HG02571 (cell line): Measurements from ENCODE around the gene APOC1.
"Not testable (repeated sequence)": the region's sequence is repeated elsewhere in the genome, so short reads cannot be mapped to it uniquely, and the experiment has no call there.

ENCODE experiments used
- ATAC-seq: cut with Tn5 transposase; IDR thresholded peaks from one replicate; pipeline ENCODE4 v1.9.1; 2021; ENCODE audit warnings: mild to moderate bottlenecking, moderate library complexity; ENCODE audit not compliant: unreplicated experiment

APOC1 gene

GRCh38 chr19:44888335-44888734 lies 26.1 kb upstream of the APOC1 start:
- not testable (repeated sequence) for ATAC-seq

GRCh38 chr19:44889830-44890365 lies 24.5 kb upstream of the APOC1 start:
- ATAC-seq: no peak

- ATAC-seq: peak; percentile 80
Measured at GRCh38 chr19:44890366-44891015, 23.9 kb upstream of the APOC1 start.

- ATAC-seq: peak; percentile 64
Measured at GRCh38 chr19:44891016-44891882, 23.2 kb upstream of the APOC1 start, which contains the start of gene TOMM40. Gene TOMM40, plus strand, starts transcription at chr19:44891254. Its CDS starts 162 bp downstream, at chr19:44891416.

GRCh38 chr19:44892932-44893331 lies 21.5 kb upstream of the APOC1 start:
- no peak for ATAC-seq

DNA sequence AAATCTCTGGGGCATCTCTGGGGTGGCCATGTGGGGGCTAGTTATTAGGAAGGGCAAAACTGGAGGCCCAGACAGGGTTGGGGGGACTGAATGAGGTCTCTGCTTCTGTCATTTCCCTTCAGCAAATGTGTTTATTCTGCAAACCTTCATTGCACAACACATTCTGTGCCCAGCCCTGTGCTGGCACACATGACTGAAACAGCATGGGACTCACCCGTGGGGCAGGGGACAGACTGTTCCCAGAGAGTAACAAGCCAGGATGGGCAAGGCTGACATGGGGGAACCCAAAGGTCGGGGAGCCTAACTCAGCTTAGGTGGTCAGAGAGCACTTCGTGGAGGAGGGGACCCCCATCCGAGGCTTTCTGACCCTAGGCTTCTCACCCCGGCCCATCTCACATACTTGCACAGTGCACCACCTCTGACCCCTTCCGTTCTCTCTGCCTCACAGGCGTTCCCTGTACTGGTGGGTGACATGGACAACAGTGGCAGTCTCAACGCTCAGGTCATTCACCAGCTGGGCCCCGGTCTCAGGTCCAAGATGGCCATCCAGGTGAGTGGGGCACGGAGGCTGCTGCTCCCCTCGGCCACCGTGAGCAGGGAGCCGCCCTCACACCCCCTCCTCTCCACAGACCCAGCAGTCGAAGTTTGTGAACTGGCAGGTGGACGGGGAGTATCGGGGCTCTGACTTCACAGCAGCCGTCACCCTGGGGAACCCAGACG lies 20.9 kb upstream of the APOC1 start:
- no peak for ATAC-seq

- no peak for ATAC-seq
Measured at GRCh38 chr19:44894052-44894400, 20.4 kb upstream of the APOC1 start.

DNA sequence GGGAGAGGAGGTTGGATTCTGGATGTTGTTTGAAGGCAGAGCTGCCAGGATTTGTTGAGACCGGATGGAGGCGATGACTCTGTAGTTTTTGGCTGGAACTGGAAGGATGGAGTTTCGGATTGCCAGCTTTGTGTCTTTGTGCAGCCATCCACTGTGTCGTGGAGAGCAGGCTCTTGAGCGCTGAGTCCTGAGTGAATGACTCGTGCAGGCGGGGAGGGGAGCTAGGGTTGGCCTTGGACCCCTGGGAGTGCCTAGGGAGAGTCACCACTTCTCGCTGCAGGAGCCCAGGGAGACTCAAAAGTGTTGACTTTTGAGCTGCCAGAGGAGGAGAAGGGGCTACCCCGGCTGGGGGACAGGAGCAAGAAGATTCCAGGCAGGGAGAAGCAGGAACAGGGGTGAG lies 19.5 kb upstream of the APOC1 start:
- ATAC-seq: no peak

DNA sequence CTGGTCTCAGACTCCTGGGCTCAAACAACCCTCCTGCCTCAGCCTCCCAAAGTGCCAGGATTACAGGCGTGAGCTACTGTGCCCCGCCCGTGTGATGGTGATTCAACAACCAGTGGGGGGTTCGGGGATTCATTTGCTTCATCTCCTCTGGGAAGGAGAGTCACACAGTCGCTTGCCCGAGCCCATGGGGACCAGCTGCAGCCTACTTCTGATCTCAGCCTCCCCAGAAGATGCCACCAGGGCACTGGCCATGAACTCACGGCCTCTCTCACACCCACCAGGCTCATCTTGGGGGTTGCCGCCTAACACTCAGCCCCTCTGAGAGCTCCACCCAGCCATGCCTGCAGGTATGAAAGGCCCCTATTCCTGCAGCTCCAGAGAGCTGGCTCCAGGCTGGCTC lies 16.6 kb upstream of the APOC1 start:
- no peak for ATAC-seq

DNA sequence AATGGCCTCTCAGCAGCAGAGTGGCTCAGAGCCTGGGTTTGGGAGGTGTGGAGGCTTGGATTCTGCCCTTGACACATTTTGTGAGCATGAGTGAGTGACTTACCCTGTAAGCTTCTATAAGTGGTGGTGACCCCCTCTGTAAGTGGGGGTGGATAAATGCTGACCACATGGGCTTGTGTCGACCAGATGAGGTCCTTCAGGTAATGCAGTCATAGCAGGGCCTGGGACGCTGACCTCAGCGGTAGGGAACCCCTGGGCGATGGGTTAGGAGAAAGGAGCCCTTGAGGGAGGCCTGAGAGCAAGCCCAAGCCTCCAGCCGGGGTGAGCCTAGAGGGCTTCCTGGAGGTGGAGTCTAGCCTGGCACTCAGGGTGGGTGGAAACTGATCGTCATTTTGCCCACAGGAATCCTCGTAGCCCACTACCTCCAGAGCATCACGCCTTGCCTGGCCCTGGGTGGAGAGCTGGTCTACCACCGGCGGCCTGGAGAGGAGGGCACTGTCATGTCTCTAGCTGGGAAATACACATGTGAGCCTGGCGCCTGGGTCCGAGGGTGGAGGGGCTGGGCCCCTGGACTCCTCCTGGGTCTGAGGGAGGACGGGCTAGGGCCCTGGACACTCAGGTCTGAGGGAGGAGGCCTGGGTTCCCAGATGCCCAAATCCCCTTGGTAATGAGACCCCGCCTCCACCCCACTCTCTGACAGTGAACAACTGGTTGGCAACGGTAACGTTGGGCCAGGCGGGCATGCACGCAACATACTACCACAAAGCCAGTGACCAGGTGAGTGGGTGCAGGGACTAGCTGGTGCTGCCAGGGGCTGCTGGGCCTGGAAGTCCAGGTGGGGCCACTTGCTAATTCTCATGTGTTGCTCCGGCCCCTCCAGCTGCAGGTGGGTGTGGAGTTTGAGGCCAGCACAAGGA lies 13.8 kb upstream of the APOC1 start:
- no peak for ATAC-seq

GRCh38 chr19:44903216-44903601 lies 11.2 kb upstream of the APOC1 start:
- ATAC-seq: no peak

- no peak for ATAC-seq
Measured at GRCh38 chr19:44903602-44904425, 10.6 kb upstream of the APOC1 start.

DNA sequence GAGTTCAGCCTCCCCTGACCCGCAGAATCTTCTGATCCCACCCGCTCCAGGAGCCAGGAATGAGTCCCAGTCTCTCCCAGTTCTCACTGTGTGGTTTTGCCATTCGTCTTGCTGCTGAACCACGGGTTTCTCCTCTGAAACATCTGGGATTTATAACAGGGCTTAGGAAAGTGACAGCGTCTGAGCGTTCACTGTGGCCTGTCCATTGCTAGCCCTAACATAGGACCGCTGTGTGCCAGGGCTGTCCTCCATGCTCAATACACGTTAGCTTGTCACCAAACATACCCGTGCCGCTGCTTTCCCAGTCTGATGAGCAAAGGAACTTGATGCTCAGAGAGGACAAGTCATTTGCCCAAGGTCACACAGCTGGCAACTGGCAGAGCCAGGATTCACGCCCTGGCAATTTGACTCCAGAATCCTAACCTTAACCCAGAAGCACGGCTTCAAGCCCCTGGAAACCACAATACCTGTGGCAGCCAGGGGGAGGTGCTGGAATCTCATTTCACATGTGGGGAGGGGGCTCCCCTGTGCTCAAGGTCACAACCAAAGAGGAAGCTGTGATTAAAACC lies 9.9 kb upstream of the APOC1 start:
- no peak for ATAC-seq

GRCh38 chr19:44905437-44906160 lies 8.8 kb upstream of the APOC1 start, which contains the start of gene APOE:
Gene APOE, plus strand, starts transcription at chr19:44905796. Its CDS starts 829 bp downstream, at chr19:44906625.
- ATAC-seq: no peak

GRCh38 chr19:44907613-44908012 lies 6.8 kb upstream of the APOC1 start:
- ATAC-seq: no peak

DNA sequence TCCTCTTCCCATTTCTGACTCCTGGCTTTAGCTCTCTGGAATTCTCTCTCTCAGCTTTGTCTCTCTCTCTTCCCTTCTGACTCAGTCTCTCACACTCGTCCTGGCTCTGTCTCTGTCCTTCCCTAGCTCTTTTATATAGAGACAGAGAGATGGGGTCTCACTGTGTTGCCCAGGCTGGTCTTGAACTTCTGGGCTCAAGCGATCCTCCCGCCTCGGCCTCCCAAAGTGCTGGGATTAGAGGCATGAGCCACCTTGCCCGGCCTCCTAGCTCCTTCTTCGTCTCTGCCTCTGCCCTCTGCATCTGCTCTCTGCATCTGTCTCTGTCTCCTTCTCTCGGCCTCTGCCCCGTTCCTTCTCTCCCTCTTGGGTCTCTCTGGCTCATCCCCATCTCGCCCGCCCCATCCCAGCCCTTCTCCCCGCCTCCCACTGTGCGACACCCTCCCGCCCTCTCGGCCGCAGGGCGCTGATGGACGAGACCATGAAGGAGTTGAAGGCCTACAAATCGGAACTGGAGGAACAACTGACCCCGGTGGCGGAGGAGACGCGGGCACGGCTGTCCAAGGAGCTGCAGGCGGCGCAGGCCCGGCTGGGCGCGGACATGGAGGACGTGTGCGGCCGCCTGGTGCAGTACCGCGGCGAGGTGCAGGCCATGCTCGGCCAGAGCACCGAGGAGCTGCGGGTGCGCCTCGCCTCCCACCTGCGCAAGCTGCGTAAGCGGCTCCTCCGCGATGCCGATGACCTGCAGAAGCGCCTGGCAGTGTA lies 6.2 kb upstream of the APOC1 start:
- no peak for ATAC-seq

- no peak for ATAC-seq
Measured at GRCh38 chr19:44908836-44909261, 5.6 kb upstream of the APOC1 start.

DNA sequence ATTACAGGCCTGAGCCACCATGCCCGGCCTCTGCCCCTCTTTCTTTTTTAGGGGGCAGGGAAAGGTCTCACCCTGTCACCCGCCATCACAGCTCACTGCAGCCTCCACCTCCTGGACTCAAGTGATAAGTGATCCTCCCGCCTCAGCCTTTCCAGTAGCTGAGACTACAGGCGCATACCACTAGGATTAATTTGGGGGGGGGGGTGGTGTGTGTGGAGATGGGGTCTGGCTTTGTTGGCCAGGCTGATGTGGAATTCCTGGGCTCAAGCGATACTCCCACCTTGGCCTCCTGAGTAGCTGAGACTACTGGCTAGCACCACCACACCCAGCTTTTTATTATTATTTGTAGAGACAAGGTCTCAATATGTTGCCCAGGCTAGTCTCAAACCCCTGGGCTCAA lies 4.6 kb upstream of the APOC1 start:
- ATAC-seq: no peak
